ENCODE data around the gene SETD9. TPM values are rescaled to one million over a fixed set of nuclear protein-coding genes. Genes with fewer than 3 reads are reported as not detected.

The SETD9 gene
- total RNA-seq, 4 donors from 2014 or later: 6.2 to 23.8 (median 8.7) TPM

DNA sequence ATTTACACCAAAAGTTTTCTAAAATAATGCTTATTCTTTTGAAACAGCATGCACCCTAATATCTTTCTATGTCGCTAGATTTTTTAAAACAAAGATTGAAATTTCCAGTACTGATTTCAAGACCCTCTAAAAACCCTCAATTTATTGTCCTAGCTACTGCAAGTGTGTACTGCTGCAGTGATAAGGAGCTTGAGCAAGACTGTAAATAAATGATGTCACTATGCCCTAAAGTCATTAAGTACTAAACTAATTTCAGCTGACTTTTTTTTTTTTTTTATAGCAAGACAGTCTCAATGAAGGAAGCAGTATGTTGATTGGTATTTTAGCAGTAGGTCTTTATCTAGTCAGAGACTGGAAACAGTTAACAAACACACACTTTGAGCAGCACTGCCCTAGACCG is 54.8 kb downstream of the SETD9 start:
- H3K27me3 ChIP-seq: peaks cover 0 to 65% (median 0%) of the 10 kb centered on the region in 4 donors
- no peak overlapping the region for H3K4me3 ChIP-seq
- intact Hi-C loops (cut with DNase I): no loop called here
- no peaks in the 10 kb centered on the region for H3K36me3 ChIP-seq
- TF ChIP-seq POLR2A (IDR thresholded peaks at IDR 0.05) (no peak), CTCF (IDR thresholded peaks at IDR 0.05) (no peak)
- no peak overlapping the region for H3K27ac ChIP-seq
- no peaks in the 10 kb centered on the region for H3K9me3 ChIP-seq
- WGBS, 2 donors: 86 to 94% methylated on average over 2 of the region's 2 CpGs
- H3K4me1 ChIP-seq: no peaks in the 10 kb centered on the region
- no peak for DNase-seq

Other genes with a start within 250 kb of the SETD9 start
- 10 to 100 TPM; 22.8 to 35.9 (median 29.9) TPM for gene MAP3K1, start 94.0 kb upstream of the SETD9 start, total RNA-seq
- 10 to 100 TPM; 13.0 to 26.1 (median 25.5) TPM for gene MIER3, start 42.5 kb downstream of the SETD9 start, total RNA-seq

Data from esophagus squamous epithelium (tissue), 5 donors.